Measurements from ENCODE around the gene ZMAT2. TPM values are rescaled to one million over a fixed set of nuclear protein-coding genes. Genes with fewer than 3 reads are reported as not detected.
"Not testable (repeated sequence)": the region's sequence is repeated elsewhere in the genome, so short reads cannot be mapped to it uniquely, and the experiment has no call there.

ZMAT2 gene
- 10 to 100 TPM; 18.5 to 49.9 (median 35.0) TPM for total RNA-seq

DNA sequence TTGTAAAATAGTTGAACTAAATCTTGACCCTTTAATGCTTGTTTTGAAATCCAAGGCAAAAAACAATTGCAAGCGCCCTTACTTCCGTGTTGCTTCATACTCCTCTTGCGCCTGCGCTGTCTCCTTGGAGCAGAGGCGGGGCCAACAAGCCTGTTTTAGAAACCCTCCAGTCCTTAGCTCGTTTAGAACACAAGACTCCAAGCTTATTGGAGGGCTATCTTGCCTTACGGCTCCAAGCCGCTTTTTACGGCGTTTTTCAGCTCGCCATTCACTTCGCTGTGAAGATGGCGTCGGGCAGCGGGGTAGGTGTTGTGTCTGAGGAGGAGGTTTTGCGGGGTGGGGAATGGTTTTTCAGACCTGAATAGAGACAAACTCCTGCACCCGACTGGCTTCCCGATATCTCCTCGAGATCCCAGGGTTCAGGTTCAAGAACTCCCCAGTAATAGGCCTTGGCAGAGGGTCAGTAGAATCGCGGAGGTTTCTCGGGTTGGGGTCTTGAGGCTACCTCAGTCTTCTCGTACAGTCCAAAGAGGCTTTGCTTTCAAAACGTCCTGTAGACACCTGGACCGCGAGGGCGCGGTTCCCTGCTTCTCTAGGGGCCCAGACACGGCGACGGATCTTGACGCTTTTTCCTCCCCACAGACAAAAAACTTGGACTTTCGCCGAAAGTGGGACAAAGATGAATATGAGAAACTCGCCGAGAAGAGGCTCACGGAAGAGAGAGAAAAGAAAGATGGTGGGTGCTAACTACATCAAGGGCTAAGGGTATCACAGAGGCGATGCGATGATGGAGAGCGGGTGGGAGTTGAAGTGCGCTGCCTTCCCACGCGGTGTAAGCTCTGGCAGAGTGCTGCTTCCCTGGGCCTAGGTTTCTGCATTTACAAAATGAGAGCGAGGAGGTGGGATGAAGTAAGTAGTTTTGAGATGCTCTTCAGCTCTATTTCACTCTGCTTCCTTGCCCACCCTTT, at the start of gene ZMAT2:
Gene ZMAT2, plus strand, starts transcription at position 271 of the 968 bp plus-strand sequence. Its CDS starts 14 bp downstream, at position 285.
- TF ChIP-seq EP300 (IDR thresholded peaks at IDR 0.05): no peak
- TF ChIP-seq POLR2AphosphoS5 (IDR thresholded peaks at IDR 0.05): peak; percentile 95 to 96
- TF ChIP-seq, protein P1, sequence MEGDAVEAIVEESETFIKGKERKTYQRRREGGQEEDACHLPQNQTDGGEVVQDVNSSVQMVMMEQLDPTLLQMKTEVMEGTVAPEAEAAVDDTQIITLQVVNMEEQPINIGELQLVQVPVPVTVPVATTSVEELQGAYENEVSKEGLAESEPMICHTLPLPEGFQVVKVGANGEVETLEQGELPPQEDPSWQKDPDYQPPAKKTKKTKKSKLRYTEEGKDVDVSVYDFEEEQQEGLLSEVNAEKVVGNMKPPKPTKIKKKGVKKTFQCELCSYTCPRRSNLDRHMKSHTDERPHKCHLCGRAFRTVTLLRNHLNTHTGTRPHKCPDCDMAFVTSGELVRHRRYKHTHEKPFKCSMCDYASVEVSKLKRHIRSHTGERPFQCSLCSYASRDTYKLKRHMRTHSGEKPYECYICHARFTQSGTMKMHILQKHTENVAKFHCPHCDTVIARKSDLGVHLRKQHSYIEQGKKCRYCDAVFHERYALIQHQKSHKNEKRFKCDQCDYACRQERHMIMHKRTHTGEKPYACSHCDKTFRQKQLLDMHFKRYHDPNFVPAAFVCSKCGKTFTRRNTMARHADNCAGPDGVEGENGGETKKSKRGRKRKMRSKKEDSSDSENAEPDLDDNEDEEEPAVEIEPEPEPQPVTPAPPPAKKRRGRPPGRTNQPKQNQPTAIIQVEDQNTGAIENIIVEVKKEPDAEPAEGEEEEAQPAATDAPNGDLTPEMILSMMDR (IDR thresholded peaks at IDR 0.05): no peak
- peak in 3 of 4 donors; percentile 44 to 83 (median 79) for TF ChIP-seq POLR2A (IDR thresholded peaks at IDR 0.05)
- Histone ChIP-seq H3K4me1 (peaks cover 14 to 22% (median 16%) of the 10 kb centered on the region in 4 donors), H3K36me3 (peaks cover 47 to 87% (median 69%) of the 10 kb centered on the region in 4 donors), H3K4me3 (peak within 1 kb of the TSS; percentile 45 to 89 (median 82)), H3K9me3 (no peaks in the 10 kb centered on the region), H3K27ac (peak within 1 kb of the TSS; percentile 67 to 83 (median 81)), H3K27me3 (no peaks in the 10 kb centered on the region)
- DNase-seq: peak; percentile 10 to 96
- 1% methylated on average over 43 to 44 of the region's 44 CpGs for WGBS, 2 donors
- peak; percentile 98 to 99 for ATAC-seq (ENCODE audit: low FRiP score in 2 of 2)

- DNase-seq (no peak), ATAC-seq (ENCODE audit: low FRiP score in 2 of 2) (no peak)
- Histone ChIP-seq H3K27ac (no peak overlapping the region), H3K27me3 (no peaks in the 10 kb centered on the region), H3K36me3 (peaks cover 64 to 94% (median 88%) of the 10 kb centered on the region in 4 donors), H3K4me1 (peaks cover 3 to 5% (median 4%) of the 10 kb centered on the region in 4 donors), H3K9me3 (no peaks in the 10 kb centered on the region), H3K4me3 (no peak overlapping the region)
- TF ChIP-seq POLR2A (IDR thresholded peaks at IDR 0.05) (no peak), EP300 (IDR thresholded peaks at IDR 0.05) (no peak), POLR2AphosphoS5 (IDR thresholded peaks at IDR 0.05) (no peak)
- TF ChIP-seq, protein P1 (IDR thresholded peaks at IDR 0.05): no peak
- 93 to 97% methylated on average over 17 of the region's 17 CpGs for WGBS, 2 donors
Observed at GRCh38 chr5:140658870-140659269, 41.4 kb upstream of the ZMAT2 start.

DNA sequence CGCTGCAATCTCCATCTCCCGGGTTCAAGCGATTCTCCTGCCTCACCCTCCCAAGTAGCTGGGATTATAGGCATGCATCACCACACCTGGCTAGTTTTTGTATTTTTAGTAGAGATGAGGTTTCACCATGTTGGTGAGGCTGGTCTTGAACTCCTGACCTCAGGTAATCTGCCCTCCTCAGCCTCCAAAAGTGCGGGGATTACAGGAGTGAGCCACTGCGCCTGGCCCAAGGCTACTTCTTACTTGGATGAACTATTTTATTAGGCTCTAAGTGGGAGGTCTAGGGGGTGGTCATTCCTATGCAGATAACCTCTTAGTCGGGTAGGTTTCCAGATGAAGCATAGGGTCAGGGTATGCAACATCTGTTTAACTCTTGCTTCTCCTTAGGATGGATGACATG, 39.9 kb upstream of the ZMAT2 start:
- not testable (repeated sequence) for H3K27ac ChIP-seq; DNase-seq; H3K4me3 ChIP-seq; H3K27me3 ChIP-seq; ATAC-seq (ENCODE audit: low FRiP score in 2 of 2); H3K9me3 ChIP-seq
- WGBS, 2 donors: 84 to 95% methylated on average over 6 of the region's 6 CpGs
- Histone ChIP-seq H3K36me3 (peaks cover 52 to 79% (median 74%) of the 10 kb centered on the region in 4 donors), H3K4me1 (peaks cover 5 to 10% (median 7%) of the 10 kb centered on the region in 4 donors)

DNA sequence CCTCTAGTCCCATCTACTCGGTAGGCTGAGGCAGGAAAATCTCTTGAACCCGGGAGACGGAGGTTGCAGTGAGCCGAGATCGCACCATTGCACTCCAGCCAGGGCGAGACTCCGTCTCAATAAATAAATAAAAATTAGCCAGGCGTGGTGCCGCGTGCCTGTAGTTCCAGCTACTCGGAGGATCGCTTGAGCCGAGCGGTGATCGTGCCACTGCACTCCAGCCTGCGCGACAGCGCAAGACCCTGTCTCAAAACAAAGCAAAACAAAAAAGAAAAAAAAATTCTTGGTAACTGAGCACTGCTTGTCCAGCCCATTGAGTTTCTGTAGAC, 36.3 kb upstream of the ZMAT2 start:
- Histone ChIP-seq H3K4me1 (peaks cover 17 to 28% (median 19%) of the 10 kb centered on the region in 4 donors), H3K36me3 (peaks cover 32 to 61% (median 51%) of the 10 kb centered on the region in 4 donors), H3K4me3 (peak overlapping the region; percentile 47 to 87 (median 86)), H3K27me3 (no peaks in the 10 kb centered on the region), H3K9me3 (no peaks in the 10 kb centered on the region), H3K27ac (peak overlapping the region; percentile 87 to 94 (median 93))
- ATAC-seq (ENCODE audit: low FRiP score in 2 of 2): no peak
- no peak for TF ChIP-seq EP300 (IDR thresholded peaks at IDR 0.05)
- no peak for TF ChIP-seq POLR2AphosphoS5 (IDR thresholded peaks at IDR 0.05)
- TF ChIP-seq, protein P1 (IDR thresholded peaks at IDR 0.05): no peak
- TF ChIP-seq POLR2A (IDR thresholded peaks at IDR 0.05): no peak
- peak in 1 of 2 donors; percentile 61 for DNase-seq
- WGBS, 2 donors: 17 to 22% methylated on average over 18 of the region's 18 CpGs

GRCh38 chr5:140664359-140665119, 35.7 kb upstream of the ZMAT2 start, which contains the start of gene WDR55:
Gene WDR55, plus strand, starts transcription at chr5:140664904. Its CDS starts 9 bp downstream, at chr5:140664913.
- WGBS, 2 donors: 0 to 1% methylated on average over 25 to 43 of the region's 54 CpGs
- TF ChIP-seq, protein P1 (IDR thresholded peaks at IDR 0.05): no peak
- TF ChIP-seq POLR2A (IDR thresholded peaks at IDR 0.05) (peak in 3 of 4 donors; percentile 50 to 87 (median 58)), POLR2AphosphoS5 (IDR thresholded peaks at IDR 0.05) (peak; percentile 93 to 95), EP300 (IDR thresholded peaks at IDR 0.05) (peak in 1 of 4 donors; percentile 44)
- DNase-seq (peak; percentile 99), ATAC-seq (ENCODE audit: low FRiP score in 2 of 2) (peak; percentile 98 to 100)
- peaks cover 17 to 28% (median 19%) of the 10 kb centered on the region in 4 donors for H3K4me1 ChIP-seq
- peak within 1 kb of the TSS; percentile 87 to 94 (median 93) for H3K27ac ChIP-seq
- H3K4me3 ChIP-seq: peak within 1 kb of the TSS; percentile 81 to 87 (median 86)
- no peaks in the 10 kb centered on the region for H3K9me3 ChIP-seq
- H3K27me3 ChIP-seq: no peaks in the 10 kb centered on the region
- peaks cover 36 to 61% (median 51%) of the 10 kb centered on the region in 4 donors for H3K36me3 ChIP-seq

GRCh38 chr5:140671035-140671434, 29.2 kb upstream of the ZMAT2 start:
- DNase-seq: peak in 1 of 2 donors; percentile 53
- not testable (repeated sequence) for H3K9me3 ChIP-seq; ATAC-seq (ENCODE audit: low FRiP score in 2 of 2); H3K27me3 ChIP-seq; H3K27ac ChIP-seq; H3K4me3 ChIP-seq
- Histone ChIP-seq H3K36me3 (peaks cover 16 to 89% (median 66%) of the 10 kb centered on the region in 4 donors), H3K4me1 (peaks cover 5 to 11% (median 6%) of the 10 kb centered on the region in 4 donors)
- WGBS, 2 donors: 92 to 100% methylated on average over 2 of the region's 4 CpGs

Data from upper lobe of left lung (tissue), 6 donors.